Measurements from ENCODE around the gene VIT.

GRCh38 chr2:36789181-36789804, 92.8 kb downstream of the VIT start:
- TF ChIP-seq CTCF (IDR thresholded peaks at IDR 0.05; ENCODE audit: insufficient read depth, low read length) (no peak), REST (IDR thresholded peaks at IDR 0.05; ENCODE audit: insufficient replicate concordance, low read depth) (no peak), GABPA (IDR thresholded peaks at IDR 0.05; ENCODE audit: low read depth) (no peak), POLR2AphosphoS5 (IDR thresholded peaks at IDR 0.05; ENCODE audit: low read depth) (no peak)

All from HL-60 (cell line).